GM10248 (cell line): ENCODE measurements around the gene CABP1.

Experiments used
- CTCF ChIA-PET: fragments of 300-600 bp; sonication (Branson Sonifier 250); formaldehyde crosslinking; extraction: SDS; loops from one replicate; lab custom pipeline; 2021; ENCODE audit warnings: antibody characterized with exemption; lab: Yijun Ruan, JAX
- POLR2A ChIA-PET: fragments of 350-650 bp; sonication (Branson Sonifier 250); formaldehyde crosslinking; extraction: SDS; loops from one replicate; lab custom pipeline; 2020; ENCODE audit warnings: antibody characterized with exemption; lab: Yijun Ruan, JAX
- DNase-seq: peaks from one replicate; pipeline ENCODE4 v3.0.0; 2012; ENCODE audit errors: extremely low spot score
- CTCF ChIP-seq: IDR thresholded peaks from 2 replicates; pipeline ENCODE4 v1.5.1; 2012; ENCODE audit warnings: mild to moderate bottlenecking, low read depth; ENCODE audit errors: extremely low read depth, missing control alignments, control extremely low read depth

The CABP1 gene

DNA sequence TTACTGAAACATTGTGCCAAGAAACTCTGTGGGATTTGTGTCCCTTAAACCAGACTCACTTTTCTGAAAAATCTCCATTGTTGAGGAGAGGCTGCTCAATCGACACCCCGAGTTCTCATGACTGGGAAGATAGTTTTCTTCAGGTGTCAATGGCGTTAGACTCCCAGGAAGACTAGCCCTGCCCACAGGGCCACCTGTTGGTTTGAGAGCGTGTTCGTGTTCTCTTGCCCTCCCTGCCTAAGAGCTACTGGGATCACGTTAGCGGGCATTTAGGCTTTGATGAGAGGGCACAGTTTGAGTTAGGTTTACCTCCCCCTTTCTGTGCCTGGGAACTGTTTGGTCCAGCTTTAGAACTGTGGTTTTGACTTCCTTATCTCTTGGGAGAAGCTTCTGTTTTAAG lies 59.1 kb downstream of the CABP1 start:
- TF ChIP-seq CTCF = no peak
- CTCF ChIA-PET = interaction anchor here (0.8 to 7.7 kb wide), 6 partner anchors 8 to 362 kb away, joined by 3 to 61 read pairs (median 4); no protein-coding TSS in a partner anchor
- POLR2A ChIA-PET = no interaction called here

DNA sequence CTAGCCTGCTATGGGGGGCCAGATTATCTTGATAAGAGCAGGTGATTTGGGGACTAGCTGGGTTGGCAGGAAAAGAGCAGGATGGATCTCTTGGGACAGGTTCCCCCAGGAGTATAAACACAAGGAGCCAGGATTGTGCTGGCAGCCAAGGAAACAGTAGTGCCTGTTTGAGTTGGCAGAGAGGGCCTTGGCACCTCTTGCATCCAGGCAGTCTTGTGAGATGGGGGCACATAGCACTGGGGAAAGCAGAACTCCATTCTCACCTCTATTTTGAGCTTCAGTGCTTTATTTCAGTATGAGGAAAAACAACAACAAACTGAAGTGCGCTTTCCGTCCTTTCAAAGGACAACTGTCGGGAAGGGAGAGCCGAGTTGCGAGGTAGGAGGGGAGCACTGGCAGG lies 60.5 kb downstream of the CABP1 start:
- no peak for DNase-seq
- TF ChIP-seq CTCF = no peak
- POLR2A ChIA-PET = interaction anchor here (0.7 kb wide), 1 partner anchor 163 kb away, joined by 3 read pairs; no protein-coding TSS in a partner anchor
- CTCF ChIA-PET = interaction anchor here (0.7 to 7.7 kb wide), 5 partner anchors 9 to 61 kb away, joined by 3 to 61 read pairs (median 3); partner anchors contain the start of gene CABP1

More for the DNA sequence above, 59.1 kb downstream of the CABP1 start:
- no peak for DNase-seq

- no peak for TF ChIP-seq CTCF
- DNase-seq = no peak
- ChIA-PET POLR2A (no interaction called here), CTCF (interaction anchor here (1.2 to 7.7 kb wide), 3 partner anchors 12 to 269 kb away, joined by 4 to 61 read pairs (median 4); no protein-coding TSS in a partner anchor)
Measured at GRCh38 chr12:120702637-120703036, 62.2 kb downstream of the CABP1 start.

DNA sequence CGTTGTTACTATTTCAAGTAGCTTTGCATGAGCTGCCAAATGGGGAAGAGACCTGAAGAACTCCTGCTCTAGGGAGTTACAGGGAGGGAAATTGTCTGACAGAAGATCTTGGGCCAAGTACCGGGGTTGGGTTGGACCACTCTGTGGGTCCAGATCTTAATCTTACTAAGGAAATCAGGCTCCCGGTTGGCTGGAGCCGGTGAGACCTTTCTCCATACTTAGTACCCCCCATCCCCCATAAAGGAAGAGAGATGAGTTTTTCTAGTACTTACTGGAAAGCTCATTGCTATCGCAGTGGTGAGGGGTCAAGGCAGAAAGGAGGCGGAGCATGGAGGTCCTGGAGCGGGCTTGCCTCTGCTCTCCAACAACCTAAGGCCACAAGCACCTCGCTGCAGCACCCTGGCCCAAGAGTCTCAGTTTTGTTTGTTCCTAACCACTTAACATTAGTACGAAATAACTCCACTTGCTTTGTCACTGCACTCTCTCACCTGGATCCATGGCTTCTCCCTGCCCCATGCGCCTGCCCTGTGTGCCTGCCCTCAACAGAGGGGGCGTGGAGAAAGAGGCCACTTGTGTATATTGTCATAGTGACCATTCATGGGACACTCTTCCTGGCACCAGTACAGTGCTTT lies 63.0 kb downstream of the CABP1 start:
- ChIA-PET CTCF (interaction anchor here (7.7 kb wide), 1 partner anchor 55 kb away, joined by 61 read pairs; no protein-coding TSS in a partner anchor), POLR2A (no interaction called here)
- DNase-seq = no peak
- TF ChIP-seq CTCF = no peak

- CTCF ChIA-PET = interaction anchor here (1.0 to 1.3 kb wide), 3 partner anchors 11 to 61 kb away, joined by 3 to 5 read pairs (median 3); no protein-coding TSS in a partner anchor
- TF ChIP-seq CTCF = no peak
- no peak for DNase-seq
- POLR2A ChIA-PET = no interaction called here
Measured at GRCh38 chr12:120705618-120706017, 65.2 kb downstream of the CABP1 start.

DNA sequence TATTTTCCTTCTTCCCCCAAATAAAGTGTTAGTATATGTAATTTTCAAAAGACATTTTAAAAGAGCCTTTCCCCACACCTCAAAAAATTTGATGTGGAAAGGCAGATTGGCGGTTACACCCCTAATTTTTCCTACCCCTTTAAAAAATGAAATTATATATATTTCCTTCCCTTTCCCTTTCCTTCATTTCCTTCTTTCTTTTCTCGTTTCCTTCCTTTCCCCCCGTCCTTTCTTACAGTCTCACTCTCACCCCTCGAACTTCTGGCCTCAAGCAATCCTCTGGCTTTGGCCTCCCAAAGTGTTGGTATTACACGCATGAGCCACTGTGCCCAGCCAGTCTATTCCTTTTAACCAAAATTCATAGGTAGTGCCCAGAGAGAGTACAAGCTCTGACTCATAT lies 65.6 kb downstream of the CABP1 start:
- ChIA-PET CTCF (interaction anchor here (1.0 to 1.3 kb wide), 3 partner anchors 12 to 61 kb away, joined by 3 to 5 read pairs (median 3); no protein-coding TSS in a partner anchor), POLR2A (no interaction called here)
- DNase-seq = no peak
- no peak for TF ChIP-seq CTCF
